Measurements from ENCODE around the gene ZNF709. TPM values are rescaled to one million over a fixed set of nuclear protein-coding genes. Genes with fewer than 3 reads are reported as not detected.
"Not testable (repeated sequence)": the region's sequence is repeated elsewhere in the genome, so short reads cannot be mapped to it uniquely, and the experiment has no call there.

Gene ZNF709
- total RNA-seq: 2.6 and 4.4 TPM in 2 replicates

GRCh38 chr19:12484371-12485051 is at the start of gene ZNF709:
TSS of gene ZNF709 (minus strand) at chr19:12484816. CDS start at chr19:12484657, 159 bp downstream.
- peak; percentile 82 to 86 for DNase-seq (ENCODE audit: low read depth in 2 of 2)

- peak; percentile 44 to 47 for DNase-seq (ENCODE audit: low read depth in 2 of 2)
Measured at GRCh38 chr19:12527034-12527836, 42.6 kb upstream of the ZNF709 start.

- no peak for DNase-seq (ENCODE audit: low read depth in 2 of 2)
Measured at GRCh38 chr19:12526542-12526941, 41.9 kb upstream of the ZNF709 start.

- no peak for DNase-seq (ENCODE audit: low read depth in 2 of 2)
Measured at GRCh38 chr19:12521996-12522395, 37.4 kb upstream of the ZNF709 start.

GRCh38 chr19:12513531-12514061 is 29.0 kb upstream of the ZNF709 start:
- no peak for DNase-seq (ENCODE audit: low read depth in 2 of 2)

- no peak for DNase-seq (ENCODE audit: low read depth in 2 of 2)
Measured at GRCh38 chr19:12497032-12497431, 12.4 kb upstream of the ZNF709 start.

GRCh38 chr19:12496480-12496879 is 11.9 kb upstream of the ZNF709 start:
- DNase-seq (ENCODE audit: low read depth in 2 of 2): no peak

- peak; percentile 89 to 92 for DNase-seq (ENCODE audit: low read depth in 2 of 2)
Measured at GRCh38 chr19:12495002-12495802, 10.6 kb upstream of the ZNF709 start.

GRCh38 chr19:12494260-12494860 is 9.7 kb upstream of the ZNF709 start:
- DNase-seq (ENCODE audit: low read depth in 2 of 2): no peak

- not testable (repeated sequence) for DNase-seq (ENCODE audit: low read depth in 2 of 2)
Measured at GRCh38 chr19:12486265-12486783, 1.7 kb upstream of the ZNF709 start.

- no peak for DNase-seq (ENCODE audit: low read depth in 2 of 2)
Measured at GRCh38 chr19:12485571-12485970, 955 bp upstream of the ZNF709 start.

GRCh38 chr19:12485052-12485416 is 418 bp upstream of the ZNF709 start:
- DNase-seq (ENCODE audit: low read depth in 2 of 2): no peak

- DNase-seq (ENCODE audit: low read depth in 2 of 2): peak in 1 of 2 donors; percentile 3
Measured at GRCh38 chr19:12484011-12484370, 625 bp downstream of the ZNF709 start.

GRCh38 chr19:12482509-12482886 is 2.1 kb downstream of the ZNF709 start:
- DNase-seq (ENCODE audit: low read depth in 2 of 2): peak in 1 of 2 donors; percentile 13

- no peak for DNase-seq (ENCODE audit: low read depth in 2 of 2)
Measured at GRCh38 chr19:12481781-12482508, 2.7 kb downstream of the ZNF709 start.

GRCh38 chr19:12478234-12478941 is 6.2 kb downstream of the ZNF709 start:
- DNase-seq (ENCODE audit: low read depth in 2 of 2): no peak

- DNase-seq (ENCODE audit: low read depth in 2 of 2): not testable (repeated sequence)
Measured at GRCh38 chr19:12467651-12468050, 17.0 kb downstream of the ZNF709 start.

GRCh38 chr19:12465211-12465610 is 19.4 kb downstream of the ZNF709 start:
- no peak for DNase-seq (ENCODE audit: low read depth in 2 of 2)

GRCh38 chr19:12464769-12465168 is 19.8 kb downstream of the ZNF709 start:
- DNase-seq (ENCODE audit: low read depth in 2 of 2): no peak

GRCh38 chr19:12464139-12464538 is 20.5 kb downstream of the ZNF709 start:
- not testable (repeated sequence) for DNase-seq (ENCODE audit: low read depth in 2 of 2)

Measured in lung microvascular endothelial cell (primary cell).